Keratinocyte (primary cell): ENCODE measurements around the gene DYNC1LI2. TPM values are rescaled to one million over a fixed set of nuclear protein-coding genes. Genes with fewer than 3 reads are reported as not detected.

Source experiments
- DNase-seq: peaks from one replicate; pipeline ENCODE4 v3.0.0-alpha.2; 2011; ENCODE audit warnings: low read depth, missing footprints, low spot score
- FAIRE-seq: peaks from 2 replicates; lab custom pipeline; 2011; peaks lifted over from hg19 to GRCh38; lab: Jason Lieb, UNC
- H2AFZ ChIP-seq: 2 replicates; pipeline ENCODE4 v1.6.0; 2012; ENCODE audit warnings: low read length, control low read depth, inconsistent platforms; ENCODE audit not compliant: control insufficient read depth
- H3K27ac ChIP-seq: 2 replicates; pipeline ENCODE4 v1.5.1; 2011; ENCODE audit warnings: low read length; ENCODE audit not compliant: control insufficient read depth, insufficient read depth
- H3K27me3 ChIP-seq: 3 replicates; pipeline ENCODE4 v1.6.0; 2011; ENCODE audit warnings: low read length; ENCODE audit not compliant: control insufficient read depth, insufficient read depth; ENCODE audit errors: extremely low read depth
- H3K36me3 ChIP-seq, 2 experiments: 2 replicates in 1 of 2; 3 replicates in 1 of 2; pipeline ENCODE4 v1.5.1; 2011; ENCODE audit warnings: low read length in 2 of 2, mild to moderate bottlenecking in 1 of 2; ENCODE audit not compliant: control insufficient read depth in 2 of 2, insufficient read depth in 2 of 2; ENCODE audit errors: extremely low read depth in 1 of 2
- H3K4me1 ChIP-seq: 3 replicates; pipeline ENCODE4 v1.5.1; 2011; ENCODE audit warnings: low read length; ENCODE audit not compliant: control insufficient read depth, insufficient read depth; ENCODE audit errors: extremely low read depth
- H3K4me2 ChIP-seq: 3 replicates; pipeline ENCODE4 v1.6.0; 2011; ENCODE audit warnings: low read depth, low read length; ENCODE audit not compliant: control insufficient read depth, insufficient read depth; ENCODE audit errors: extremely low read depth
- H3K4me3 ChIP-seq, 3 experiments: fragments of 200-600 bp in 1 of 3; sonication (generic) in 1 of 3; 2 replicates in 2 of 3; 3 replicates in 1 of 3; pipeline ENCODE4 v1.5.1; 2011 to 2016; ENCODE audit warnings: low read length in 3 of 3, mild to moderate bottlenecking in 3 of 3, control low read depth in 2 of 3, inconsistent platforms in 1 of 3, low read depth in 1 of 3, mixed read lengths in 1 of 3, mixed run types in 1 of 3, moderate library complexity in 1 of 3; ENCODE audit not compliant: control insufficient read depth in 2 of 3, insufficient read depth in 2 of 3; ENCODE audit errors: extremely low read depth in 1 of 3
- H3K79me2 ChIP-seq: 2 replicates; pipeline ENCODE4 v1.6.0; 2012; ENCODE audit warnings: low read length; ENCODE audit not compliant: control insufficient read depth, insufficient read depth
- H3K9ac ChIP-seq: 3 replicates; pipeline ENCODE4 v1.6.0; 2011; ENCODE audit warnings: low read length; ENCODE audit not compliant: control insufficient read depth, insufficient read depth; ENCODE audit errors: extremely low read depth
- H3K9me1 ChIP-seq: 3 replicates; pipeline ENCODE4 v1.6.0; 2011; ENCODE audit warnings: low read length; ENCODE audit not compliant: control insufficient read depth, insufficient read depth; ENCODE audit errors: extremely low read depth
- H3K9me3 ChIP-seq: 2 replicates; pipeline ENCODE4 v1.5.1; 2012; ENCODE audit warnings: low read depth, low read length; ENCODE audit not compliant: control insufficient read depth
- H4K20me1 ChIP-seq: 3 replicates; pipeline ENCODE4 v1.6.0; 2011; ENCODE audit warnings: low read length; ENCODE audit not compliant: control insufficient read depth, insufficient read depth; ENCODE audit errors: extremely low read depth
- CTCF ChIP-seq, 3 experiments: IDR thresholded peaks in 1 of 3; conservative IDR thresholded peaks in 1 of 3; optimal IDR thresholded peaks in 1 of 3; 2 replicates in 2 of 3; 3 replicates in 1 of 3; pipeline versions ENCODE3 to v1.5.1; 2011; ENCODE audit warnings: low read length in 3 of 3, mild to moderate bottlenecking in 3 of 3, moderate library complexity in 2 of 3, control low read depth in 1 of 3, inconsistent platforms in 1 of 3; ENCODE audit not compliant: insufficient read depth in 2 of 3; ENCODE audit errors: extremely low read depth in 1 of 3
- EZH2 ChIP-seq: IDR thresholded peaks from one replicate; pipeline ENCODE4 v1.6.1; 2012; ENCODE audit warnings: inconsistent platforms, mild to moderate bottlenecking, low read length, moderate library complexity
- dilution Hi-C: fragments of 300-500 bp; cut with MboI; formaldehyde crosslinking; loops from one replicate; pipeline ENCODE4 v1.7.0; 2020; ENCODE audit warnings: low sequenced_read_pairs; ENCODE audit not compliant: extremely low pct_ligation_motif_present
- polyA plus RNA-seq, 5 experiments: library from polyadenylated mRNA; depleted of rRNA in 3 of 5; stranded (reverse) in 3 of 5; stranded (forward) in 1 of 5; unstranded in 1 of 5; fragments of >200 nt; gene quantifications; 1 replicate in 1 of 5; 2 replicates in 3 of 5; 3 replicates in 1 of 5; pipeline versions ENCODE4 v1.2.1 to v1.2.3, GENCODE V29; 2011 to 2012; ENCODE audit warnings: missing spikeins in 2 of 5, low read depth in 1 of 5, low replicate concordance in 1 of 5

The DYNC1LI2 gene
- polyA plus RNA-seq, 1 donor (not counting 4 experiments of a cell fraction or from before 2014, with no cell fraction given) = 66.0 TPM

- TF ChIP-seq CTCF (optimal IDR thresholded peaks at IDR 0.05 in 1 of 3, IDR thresholded peaks at IDR 0.05 in 1 of 3, conservative IDR thresholded peaks at IDR 0.05 in 1 of 3; ENCODE audit: extremely low read depth in 1 of 3, insufficient read depth in 2 of 3, low read length in 3 of 3) (no peak), EZH2 (no peak)
- dilution Hi-C loops = no loop called here
- Histone ChIP-seq H3K9ac (no peak overlapping the region), H3K36me3 (no peaks in the 10 kb centered on the region), H3K9me1 (peaks cover 3% of the 10 kb centered on the region), H3K27me3 (no peaks in the 10 kb centered on the region), H2AFZ (no peak overlapping the region), H4K20me1 (no peaks in the 10 kb centered on the region), H3K4me1 (peaks cover 27% of the 10 kb centered on the region), H3K79me2 (no peaks in the 10 kb centered on the region), H3K27ac (no peak overlapping the region), H3K4me3 (no peak overlapping the region), H3K9me3 (peaks cover 2% of the 10 kb centered on the region), H3K4me2 (no peak overlapping the region)
- FAIRE-seq = no peak
- no peak for DNase-seq
These were observed 39.8 kb downstream of the DYNC1LI2 start for GRCh38 chr16:66711581-66711980.

GRCh38 chr16:66706506-66706880 is 44.9 kb downstream of the DYNC1LI2 start:
- Histone ChIP-seq H3K9me1 (no peaks in the 10 kb centered on the region), H3K79me2 (no peaks in the 10 kb centered on the region), H3K4me1 (peaks cover 23% of the 10 kb centered on the region), H3K9me3 (no peaks in the 10 kb centered on the region), H3K27me3 (no peaks in the 10 kb centered on the region), H2AFZ (peak overlapping the region; percentile 58), H4K20me1 (no peaks in the 10 kb centered on the region), H3K4me2 (peak overlapping the region; percentile 61), H3K4me3 (peak overlapping the region in 1 of 3 experiments; percentile 7), H3K9ac (no peak overlapping the region), H3K27ac (no peak overlapping the region), H3K36me3 (no peaks in the 10 kb centered on the region)
- no peak for DNase-seq
- TF ChIP-seq CTCF (optimal IDR thresholded peaks at IDR 0.05 in 1 of 3, IDR thresholded peaks at IDR 0.05 in 1 of 3, conservative IDR thresholded peaks at IDR 0.05 in 1 of 3; ENCODE audit: extremely low read depth in 1 of 3, insufficient read depth in 2 of 3, low read length in 3 of 3) (no peak), EZH2 (no peak)
- dilution Hi-C loops = no loop called here
- no peak for FAIRE-seq
